GM19372 (cell line): ENCODE measurements around the gene CEP135.
"Not testable (repeated sequence)": the region's sequence is repeated elsewhere in the genome, so short reads cannot be mapped to it uniquely, and the experiment has no call there.

Source experiments
- ATAC-seq: cut with Tn5 transposase; IDR thresholded peaks from one replicate; pipeline ENCODE4 v1.9.1; 2021; ENCODE audit warnings: mild to moderate bottlenecking, low read depth, moderate library complexity; ENCODE audit not compliant: unreplicated experiment

CEP135 gene

DNA sequence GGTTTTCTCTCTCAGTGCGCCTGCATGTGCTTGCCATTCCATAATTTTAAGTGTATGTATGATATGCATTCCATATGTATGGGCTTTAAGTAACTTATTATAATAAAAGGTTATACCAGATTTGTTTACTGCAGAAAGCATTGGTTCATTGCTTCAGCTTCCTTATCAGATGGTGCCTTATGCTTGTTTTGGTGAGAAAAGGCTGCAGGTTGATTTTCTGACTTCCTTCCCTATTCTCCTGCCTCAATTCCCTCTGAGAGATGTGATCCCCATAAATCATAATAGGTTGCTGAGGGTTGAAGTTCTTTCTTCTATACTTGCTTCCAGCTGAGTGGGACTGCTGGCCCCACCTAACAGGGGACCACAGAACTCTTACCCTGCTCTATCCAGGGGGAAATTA, 10.3 kb upstream of the CEP135 start:
- no peak for ATAC-seq

GRCh38 chr4:55939421-55939820, 9.3 kb upstream of the CEP135 start:
- ATAC-seq = no peak

DNA sequence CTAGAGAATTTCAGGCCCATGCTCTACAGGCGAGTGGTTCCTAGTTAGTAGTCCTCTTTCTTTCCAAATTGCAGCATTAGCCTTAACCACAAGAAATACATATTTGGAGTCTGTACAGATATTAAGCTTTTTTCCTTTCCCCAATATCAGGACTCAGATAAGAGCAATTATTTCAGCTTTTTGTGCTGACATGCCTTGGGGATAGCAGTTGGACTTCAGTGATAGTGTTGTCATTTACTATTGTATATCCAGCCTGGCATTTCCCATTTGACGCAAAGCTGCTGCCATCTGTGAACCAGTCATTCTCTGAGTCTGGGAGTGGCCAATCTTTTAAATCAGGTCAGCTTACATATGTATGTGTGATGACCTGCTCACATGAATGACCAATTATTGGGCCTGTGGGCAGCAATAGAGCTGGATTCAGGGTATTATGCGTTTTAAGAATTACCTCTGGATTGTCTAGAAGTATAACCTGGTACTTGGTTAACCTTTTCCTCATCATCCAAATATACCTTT, 6.8 kb upstream of the CEP135 start:
- no peak for ATAC-seq

- peak; percentile 27 for ATAC-seq
Observed at GRCh38 chr4:55947254-55947882, 1.4 kb upstream of the CEP135 start.

DNA sequence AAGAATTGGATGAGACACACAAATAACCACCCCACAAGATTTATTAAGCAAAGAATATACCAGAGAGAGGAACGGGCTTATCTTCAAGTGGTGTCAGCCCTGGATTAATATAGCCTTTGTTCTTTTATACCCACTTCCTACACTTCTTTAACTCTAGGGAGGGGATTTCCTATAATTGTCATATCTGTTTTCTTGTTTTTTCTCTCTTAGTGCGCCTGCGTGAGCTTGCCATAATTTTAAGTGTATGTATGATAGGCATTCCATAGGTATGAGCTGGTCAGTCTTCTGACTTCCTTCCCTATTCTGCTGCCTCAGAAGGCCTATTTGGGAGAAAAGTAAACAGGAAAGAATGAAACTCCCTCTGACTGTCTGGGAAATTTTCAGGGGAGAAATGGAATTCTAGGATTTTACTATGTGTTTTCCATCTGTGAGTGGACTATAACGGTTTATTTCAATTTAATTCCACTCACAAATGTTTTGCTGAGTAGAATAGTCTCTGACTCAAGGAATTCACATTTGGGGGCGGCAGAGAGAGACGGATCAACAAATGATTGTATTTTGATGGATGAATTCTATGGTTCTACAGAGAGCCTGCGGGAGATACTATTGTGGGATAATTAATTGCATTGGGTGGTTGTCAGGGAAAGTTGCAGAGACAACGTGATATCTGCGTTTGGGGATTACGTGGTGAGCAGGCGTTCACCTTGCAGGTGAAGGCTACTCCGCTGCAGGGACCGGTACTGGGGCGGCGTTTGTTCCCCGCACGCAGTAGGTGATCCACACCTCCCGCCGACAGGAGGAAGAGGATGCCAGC, 626 bp upstream of the CEP135 start:
- ATAC-seq = no peak

DNA sequence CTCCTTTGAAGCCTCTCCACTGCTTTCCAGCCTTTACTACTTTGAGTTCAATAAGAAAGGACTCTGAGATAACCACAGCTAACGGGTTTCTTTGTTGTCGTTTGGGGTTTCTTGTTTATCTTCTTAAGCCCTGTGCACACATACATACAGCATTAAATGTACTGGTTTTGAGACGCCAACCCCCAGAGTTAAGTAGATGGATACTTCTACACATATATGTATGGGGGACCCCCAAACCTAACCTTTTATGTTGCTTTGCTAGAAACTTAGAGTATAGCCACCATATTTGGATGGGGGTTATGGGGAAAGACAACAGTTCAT, 697 bp downstream of the CEP135 start:
- no peak for ATAC-seq

DNA sequence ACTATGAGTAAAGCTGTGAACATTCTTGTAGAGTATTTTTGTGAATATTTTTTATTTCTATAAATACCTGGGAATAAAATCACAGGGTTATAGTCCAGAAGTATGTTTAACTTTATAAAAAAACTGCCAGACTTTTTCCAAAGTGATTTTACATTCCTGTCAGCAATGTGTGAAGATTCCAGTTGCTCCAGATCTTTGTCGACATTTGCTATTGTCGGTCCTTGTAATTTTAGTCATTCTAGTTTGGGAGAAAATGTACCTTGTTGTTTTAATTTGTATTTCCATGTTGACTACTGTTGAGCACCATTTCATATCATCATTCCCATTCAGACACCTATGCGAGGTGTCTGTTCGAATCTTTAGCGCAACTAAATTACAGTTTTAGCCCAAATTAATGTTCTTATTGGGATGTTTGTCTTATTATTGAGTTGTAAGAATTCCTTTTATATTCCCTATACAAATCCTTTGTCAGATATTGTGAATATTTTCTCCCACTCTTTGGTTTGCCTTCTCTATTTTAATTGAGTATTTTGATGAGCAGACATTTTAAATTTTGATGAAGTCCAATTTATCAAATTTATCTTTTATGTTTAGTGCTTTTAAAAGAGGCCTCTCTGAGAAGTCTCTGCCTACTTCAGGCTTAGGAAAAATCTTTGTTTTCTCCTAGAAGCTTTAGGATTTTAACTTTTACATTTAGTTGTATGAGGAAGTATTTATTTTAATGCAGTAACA, 2.6 kb downstream of the CEP135 start:
- ATAC-seq = no peak

- ATAC-seq = no peak
Observed at GRCh38 chr4:55955710-55956109, 7.0 kb downstream of the CEP135 start.

GRCh38 chr4:55959655-55960054, 10.9 kb downstream of the CEP135 start:
- no peak for ATAC-seq

- ATAC-seq = no peak
Observed at GRCh38 chr4:55964046-55964445, 15.3 kb downstream of the CEP135 start.

DNA sequence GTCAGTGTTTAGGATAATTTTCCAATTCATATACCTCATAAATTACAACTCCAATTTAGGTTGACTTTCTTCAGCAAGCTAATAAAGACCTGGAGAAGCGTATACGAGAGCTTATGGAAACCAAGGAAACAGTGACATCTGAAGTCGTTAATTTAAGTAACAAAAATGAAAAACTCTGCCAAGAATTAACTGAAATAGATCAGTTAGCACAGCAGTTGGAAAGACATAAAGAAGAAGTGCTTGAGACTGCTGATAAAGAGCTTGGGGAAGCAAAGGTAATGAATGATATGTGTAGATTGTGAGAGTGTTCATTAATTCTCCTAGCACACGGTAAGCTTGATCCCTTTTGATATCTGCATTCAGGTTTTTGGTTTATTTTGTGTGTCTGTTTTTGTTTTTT, 16.8 kb downstream of the CEP135 start:
- ATAC-seq = no peak

- ATAC-seq = not testable (repeated sequence)
Observed at GRCh38 chr4:55966324-55966723, 17.6 kb downstream of the CEP135 start.

- no peak for ATAC-seq
Observed at GRCh38 chr4:55967376-55967775, 18.6 kb downstream of the CEP135 start.

DNA sequence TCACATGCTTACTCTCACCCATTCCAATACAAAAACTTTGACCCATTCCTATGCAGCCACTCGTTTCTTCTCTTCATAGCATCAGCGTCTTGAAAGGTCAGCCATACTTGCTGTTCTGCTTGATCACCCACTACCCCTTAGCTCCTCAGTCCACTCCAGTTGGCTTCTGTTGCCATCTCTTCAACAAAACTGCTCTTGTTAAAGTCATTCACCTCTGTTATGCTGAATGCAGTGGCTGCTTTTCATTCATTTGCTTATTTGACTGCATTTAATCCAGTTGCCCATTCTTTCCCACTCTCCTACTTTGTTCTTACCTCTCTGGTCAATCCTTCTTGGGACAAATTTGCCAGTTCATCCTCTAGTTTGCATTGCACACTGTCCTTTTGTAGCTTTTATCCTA, 24.9 kb downstream of the CEP135 start:
- ATAC-seq = no peak

DNA sequence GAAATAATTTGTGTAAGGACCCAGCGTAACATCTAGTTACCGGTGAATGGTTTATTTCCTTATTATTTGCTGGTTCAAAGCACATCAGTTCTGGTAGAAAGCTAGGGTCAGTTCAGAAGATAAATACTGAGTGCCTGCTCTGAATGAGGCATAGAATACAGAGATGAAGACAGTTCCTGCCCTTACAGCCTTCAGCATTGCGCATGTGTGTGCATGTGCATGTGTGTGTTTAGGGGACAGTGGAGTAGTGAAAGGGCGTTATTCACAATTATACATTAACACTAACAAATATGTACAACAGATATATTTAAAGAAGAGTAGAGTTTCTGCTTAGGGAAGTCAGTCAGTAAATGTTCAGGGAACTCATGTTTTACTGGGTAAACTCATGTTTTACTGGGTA, 29.1 kb downstream of the CEP135 start:
- ATAC-seq = no peak

GRCh38 chr4:55979562-55979961, 30.8 kb downstream of the CEP135 start:
- ATAC-seq = no peak

GRCh38 chr4:55980725-55981124, 32.0 kb downstream of the CEP135 start:
- ATAC-seq = no peak

- no peak for ATAC-seq
Observed at GRCh38 chr4:55982976-55983375, 34.2 kb downstream of the CEP135 start.

DNA sequence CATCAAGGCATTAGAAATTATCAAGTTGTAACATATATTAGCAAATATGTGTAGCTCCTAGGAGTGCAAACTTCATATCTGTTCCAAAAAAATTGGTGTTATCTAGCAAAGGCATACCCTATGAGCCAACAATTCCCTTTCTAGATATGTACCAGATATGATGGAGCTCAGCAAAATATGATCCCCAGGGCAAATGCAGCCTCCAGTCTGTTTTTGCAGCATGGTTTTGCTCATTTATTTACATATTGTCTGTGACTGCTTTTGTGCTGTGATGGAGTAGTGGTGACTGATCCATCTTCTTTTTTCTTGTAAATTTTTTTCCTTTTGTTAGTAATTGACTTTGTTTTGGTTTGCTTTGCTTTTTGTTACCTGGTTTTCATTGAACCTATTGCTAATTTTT, 41.0 kb downstream of the CEP135 start:
- no peak for ATAC-seq

DNA sequence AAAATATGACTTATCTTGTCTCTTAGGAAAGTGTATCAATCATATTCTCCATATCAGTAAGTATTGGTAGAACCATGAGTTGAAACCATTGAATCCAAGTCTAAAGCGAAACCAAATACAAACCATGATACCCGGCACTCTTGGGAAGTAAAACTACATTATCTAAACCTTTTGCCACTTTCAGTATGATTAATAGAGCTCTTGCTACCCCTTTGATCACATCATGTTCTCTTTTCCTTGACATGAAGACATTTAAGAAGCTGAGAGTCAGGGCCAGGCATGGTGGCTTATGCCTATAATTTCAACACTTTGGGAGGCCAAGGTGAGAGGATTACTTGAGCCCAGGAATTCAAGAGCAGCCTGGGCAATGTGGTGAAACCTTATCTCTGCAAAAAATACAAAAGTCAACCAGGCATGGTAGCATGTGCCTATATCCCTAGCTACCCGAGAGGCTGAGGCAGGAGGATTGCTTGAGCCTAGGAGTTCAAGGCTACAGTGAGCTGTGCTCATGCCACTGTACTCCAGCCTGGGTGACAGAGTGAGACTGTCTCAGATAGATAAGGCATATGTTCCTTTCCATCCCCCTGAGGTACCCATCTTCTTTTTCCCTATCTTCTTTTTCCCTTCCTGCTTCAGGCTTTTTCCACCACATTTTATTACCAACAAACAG, 45.4 kb downstream of the CEP135 start:
- peak; percentile 52 for ATAC-seq

- ATAC-seq = no peak
Observed at GRCh38 chr4:55996646-55997045, 47.9 kb downstream of the CEP135 start.
